Activated naive CD4-positive, alpha-beta T cell treated with anti-CD3 and anti-CD28 coated beads, Interleukin-2, amount 50 U/mL, for 16 hours (primary cell): ENCODE data around the gene SIX3.

Source experiments
- DNase-seq: peaks from one replicate; pipeline ENCODE4 v3.0.0-alpha.2; 2020

Gene SIX3

DNA sequence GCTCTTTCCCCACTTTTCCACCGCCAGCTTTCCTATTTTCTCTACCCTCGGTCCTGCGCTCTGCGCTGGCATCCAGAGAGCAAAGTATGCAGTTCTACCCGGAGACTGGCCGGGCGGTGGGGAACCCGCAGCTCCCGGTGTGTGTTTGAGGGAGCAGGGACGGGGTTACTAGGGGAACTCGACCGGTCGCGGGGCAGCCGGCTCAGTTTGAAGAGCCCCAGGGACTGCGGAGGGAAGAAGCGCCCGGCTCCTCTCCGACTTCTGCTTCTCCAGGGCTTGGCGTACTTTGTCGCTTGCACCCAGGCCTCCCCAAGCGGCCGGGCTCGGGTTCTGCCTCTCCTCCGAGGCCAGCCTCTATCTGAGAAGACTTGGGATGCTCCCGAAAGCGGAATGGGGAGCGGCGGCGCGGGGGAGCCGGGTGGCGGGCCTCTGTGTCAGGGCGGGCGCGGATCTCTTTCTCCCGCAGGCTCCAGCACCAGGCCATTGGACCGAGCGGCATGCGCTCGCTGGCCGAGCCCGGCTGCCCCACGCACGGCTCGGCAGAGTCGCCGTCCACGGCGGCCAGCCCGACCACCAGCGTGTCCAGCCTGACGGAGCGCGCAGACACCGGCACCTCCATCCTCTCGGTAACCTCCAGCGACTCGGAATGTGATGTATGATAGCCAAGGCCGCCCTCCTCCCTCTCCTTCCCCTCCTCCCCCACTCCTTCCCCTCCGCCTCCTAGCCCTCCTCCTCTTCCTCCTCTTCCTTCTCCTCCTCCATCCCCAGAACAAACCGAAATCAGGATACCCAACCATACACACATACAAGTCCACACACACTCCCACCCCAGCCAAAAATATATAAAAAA, 2.8 kb downstream of the SIX3 start:
- DNase-seq: no peak

DNA sequence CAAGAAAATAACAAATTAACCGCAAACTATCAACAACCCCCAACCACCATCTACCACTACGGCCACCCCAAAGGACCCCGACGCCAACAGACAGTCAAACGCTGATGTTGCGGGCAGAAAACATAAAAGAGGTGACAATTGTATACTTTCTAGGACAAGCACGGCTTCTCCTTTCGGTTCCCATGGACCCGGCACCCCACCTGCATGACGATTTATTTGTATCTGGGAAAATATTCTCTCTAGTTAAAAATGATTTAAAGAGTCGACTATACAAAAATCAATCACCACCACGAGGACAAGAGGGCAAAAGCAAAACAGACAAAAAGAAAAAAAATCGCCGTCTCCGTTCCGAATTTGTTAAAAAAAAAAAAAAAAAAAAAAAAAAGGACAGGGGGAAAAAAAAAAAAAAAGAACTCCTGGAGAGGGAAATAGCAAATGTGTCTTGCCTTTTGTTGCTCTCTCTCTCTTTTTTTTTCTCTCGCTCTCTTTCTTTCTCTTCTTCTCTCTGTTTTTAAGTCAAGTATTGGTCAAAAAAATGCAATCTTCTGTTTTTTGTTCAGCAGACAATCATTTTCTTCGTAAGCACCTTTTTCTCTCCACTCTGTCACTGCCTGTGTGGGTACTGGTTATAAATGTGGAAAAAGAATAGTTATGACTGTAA, 3.6 kb downstream of the SIX3 start:
- DNase-seq: no peak

DNA sequence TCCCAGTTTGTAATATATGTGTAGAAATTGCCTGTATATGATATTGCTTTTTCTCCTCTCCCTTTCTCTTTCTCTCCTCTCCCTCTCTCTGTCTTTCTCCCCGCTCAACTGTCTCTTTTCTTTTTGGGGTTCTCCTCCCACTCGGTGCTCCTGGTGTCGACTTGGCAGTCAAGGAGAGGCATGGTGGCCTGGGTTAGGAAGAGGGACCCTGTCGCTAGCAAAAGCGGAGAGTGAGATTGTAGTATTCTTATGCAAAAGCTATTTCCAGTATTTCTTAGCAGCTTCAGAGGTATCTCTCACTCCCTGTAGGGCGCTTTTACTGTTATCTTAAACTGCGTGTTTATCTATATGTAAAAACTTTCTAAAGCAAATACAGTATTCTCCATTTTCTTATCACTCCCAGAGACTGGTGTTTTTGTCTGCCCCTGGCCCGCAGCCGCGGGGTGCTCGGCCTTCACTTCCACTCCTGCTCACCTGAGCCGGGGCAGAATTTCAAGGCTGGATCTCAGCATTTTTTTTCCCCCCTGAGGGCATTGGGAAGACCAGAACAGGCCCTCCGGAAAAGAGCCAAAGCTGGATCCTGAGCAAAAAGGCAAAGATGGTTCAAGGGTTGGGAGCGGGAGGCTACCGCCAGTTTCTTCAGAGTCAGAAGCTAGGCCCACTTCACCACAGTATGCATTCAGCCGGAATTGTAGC, 4.3 kb downstream of the SIX3 start:
- DNase-seq: no peak

DNA sequence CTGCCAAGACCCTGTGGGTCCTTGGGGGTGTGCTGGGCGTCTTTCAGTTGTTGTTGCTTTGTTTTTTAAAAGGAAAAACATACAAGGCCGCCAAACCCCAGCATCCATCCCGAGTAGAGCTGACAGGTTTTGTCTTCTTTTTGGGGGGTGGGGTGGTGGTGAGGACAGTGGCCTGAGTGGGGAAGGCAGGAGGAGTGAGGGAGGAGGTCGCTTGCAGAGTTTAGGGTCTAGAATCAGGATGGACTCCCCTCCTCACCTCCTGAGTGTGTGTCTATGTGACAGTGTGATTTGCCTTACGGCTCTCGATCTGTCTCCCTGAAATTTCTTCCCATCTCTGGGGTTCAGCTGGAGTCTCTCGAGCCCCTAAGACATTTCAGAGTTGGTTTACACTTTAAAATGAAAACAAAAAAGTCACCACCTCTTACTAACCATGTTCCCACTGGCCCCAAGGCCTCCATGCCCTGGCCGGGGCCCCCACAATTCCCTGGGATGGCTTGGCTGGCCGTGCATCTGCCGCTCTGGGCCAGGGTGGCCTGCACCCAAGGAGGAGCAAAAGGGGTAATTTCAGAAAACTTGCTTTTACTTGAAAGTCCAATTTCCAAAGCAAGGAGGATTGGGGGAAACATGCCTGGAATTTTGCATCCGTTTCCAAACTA, 5.0 kb downstream of the SIX3 start:
- no peak for DNase-seq

DNA sequence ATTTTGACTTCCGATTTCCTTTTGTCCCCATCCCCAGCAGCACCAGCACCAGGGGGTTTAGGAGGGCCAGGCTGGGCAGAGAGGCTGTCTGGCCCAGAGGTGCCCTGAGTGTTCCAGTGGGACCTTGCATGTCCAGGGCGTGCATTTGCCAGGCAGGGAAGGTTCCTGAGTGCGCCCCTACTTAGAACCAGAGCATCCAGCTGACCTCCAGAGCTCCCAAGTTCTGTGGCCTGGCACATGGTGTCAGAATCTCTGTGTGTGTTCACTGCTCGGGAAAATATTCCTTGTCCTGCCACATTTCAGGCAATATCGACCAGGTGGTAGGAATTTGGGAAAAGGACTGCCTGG, 5.5 kb downstream of the SIX3 start:
- no peak for DNase-seq

DNA sequence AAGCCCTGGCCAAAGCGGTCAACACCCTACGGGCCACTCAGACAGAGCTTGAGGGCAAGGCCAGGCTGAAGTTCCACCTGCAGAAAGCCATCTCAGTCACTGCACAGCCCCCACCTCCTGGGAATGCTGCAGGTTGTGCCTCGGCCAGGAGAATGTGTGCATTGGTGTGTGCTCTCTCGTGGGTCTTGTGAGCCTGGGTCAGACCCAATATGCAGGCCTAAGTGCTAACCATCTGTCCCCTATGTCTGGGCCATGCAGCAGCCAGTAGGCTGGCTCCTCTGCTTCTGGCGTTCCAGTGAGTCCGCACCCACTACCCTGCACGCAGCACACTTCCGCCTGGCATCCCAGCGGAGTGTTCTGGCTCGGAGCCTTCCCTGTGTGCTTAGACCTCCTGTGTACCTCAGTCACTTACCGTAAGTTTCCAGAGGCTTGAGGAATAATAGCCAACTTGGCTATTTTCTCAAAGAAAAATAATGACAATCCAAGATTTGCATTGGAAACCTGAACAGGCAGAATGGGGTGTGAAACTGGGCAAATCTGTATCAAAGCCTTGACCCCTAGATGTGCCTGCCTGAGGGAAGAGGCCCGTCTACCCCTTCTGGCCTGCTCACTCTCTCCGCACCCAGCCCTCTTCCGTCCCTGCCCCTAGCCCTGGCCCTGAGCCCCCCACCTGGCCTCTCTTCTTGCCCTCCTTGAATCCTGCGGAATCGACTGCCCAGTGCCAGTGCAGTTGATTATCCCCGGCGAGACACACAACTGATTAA, 7.2 kb downstream of the SIX3 start:
- DNase-seq: no peak

DNA sequence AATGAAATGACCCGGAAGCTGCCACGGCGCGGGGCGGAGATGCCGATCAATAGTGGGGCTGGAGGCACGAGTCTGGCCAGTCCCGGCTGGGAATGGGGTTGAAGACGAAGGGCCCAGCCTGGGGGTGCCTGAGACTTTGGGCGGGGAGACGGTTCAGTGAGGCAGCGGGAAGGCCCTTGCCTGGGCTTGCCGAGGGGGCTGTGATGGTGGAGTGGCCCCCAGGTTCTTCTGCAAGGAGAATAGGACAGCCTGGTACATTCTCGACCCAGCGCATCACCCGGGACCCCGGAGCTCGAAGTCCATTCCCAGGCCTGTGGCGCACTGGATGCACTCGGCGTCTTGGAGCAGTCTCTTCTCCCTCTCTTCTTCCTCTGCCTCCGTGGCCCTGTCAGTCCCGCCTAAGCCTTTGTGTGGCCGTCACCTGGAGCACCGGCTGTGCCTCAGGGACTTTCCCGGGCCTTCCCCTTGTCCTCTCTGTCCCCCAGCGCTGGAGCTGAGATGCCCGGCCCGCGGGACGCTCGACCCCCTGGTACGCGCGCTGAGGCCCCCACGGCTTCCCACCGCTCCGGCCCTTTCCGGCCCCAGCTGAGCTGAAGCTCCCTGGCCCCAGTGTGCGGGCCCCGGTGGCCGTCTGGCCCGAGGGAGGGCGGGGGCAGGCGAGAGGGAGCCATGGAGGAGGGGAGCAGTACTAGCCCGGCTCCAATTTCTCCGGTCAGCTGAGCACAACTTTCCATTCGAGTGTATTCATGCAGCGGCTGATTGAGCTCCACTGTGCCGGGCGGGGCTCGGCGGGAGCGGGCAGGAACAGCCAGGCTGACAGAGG, 8.0 kb downstream of the SIX3 start:
- DNase-seq: no peak

DNA sequence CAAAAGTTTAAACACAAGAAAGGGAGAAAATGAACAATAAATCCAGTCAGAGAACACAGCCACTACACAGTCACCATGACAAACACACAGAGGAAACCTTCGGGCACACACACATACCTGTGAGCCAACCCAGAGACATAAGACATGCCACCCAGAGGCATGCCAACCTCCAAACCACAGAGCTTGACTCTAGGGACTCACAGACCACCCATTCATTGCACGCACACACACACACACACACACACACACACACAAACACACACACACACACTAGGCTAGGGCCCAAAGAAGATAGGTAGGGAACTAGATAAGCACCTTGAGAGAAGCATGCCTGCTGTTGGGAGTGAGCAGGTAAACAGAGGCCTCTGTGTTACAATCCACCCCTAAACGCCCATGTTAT, 9.1 kb downstream of the SIX3 start:
- no peak for DNase-seq

DNA sequence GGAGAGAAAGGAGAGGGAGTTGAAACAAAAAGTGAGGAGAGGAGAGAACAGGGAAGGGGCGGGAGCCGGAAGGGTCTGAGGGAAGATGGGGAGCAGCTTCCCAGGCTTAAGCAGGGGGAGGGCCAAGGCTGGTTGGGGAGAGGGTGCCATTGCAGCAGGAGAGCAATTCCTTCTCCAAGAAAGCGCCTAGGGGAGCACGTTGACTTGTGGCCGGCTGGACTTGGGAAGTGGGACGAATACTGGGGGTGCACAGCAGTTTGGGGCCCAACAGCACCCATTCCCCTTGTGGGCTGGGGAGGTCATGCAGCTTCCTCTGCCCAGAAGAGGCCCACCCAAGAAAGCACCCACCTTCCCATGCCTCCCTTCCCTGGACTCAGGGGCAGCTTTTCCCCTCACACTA, 9.6 kb downstream of the SIX3 start:
- no peak for DNase-seq

DNA sequence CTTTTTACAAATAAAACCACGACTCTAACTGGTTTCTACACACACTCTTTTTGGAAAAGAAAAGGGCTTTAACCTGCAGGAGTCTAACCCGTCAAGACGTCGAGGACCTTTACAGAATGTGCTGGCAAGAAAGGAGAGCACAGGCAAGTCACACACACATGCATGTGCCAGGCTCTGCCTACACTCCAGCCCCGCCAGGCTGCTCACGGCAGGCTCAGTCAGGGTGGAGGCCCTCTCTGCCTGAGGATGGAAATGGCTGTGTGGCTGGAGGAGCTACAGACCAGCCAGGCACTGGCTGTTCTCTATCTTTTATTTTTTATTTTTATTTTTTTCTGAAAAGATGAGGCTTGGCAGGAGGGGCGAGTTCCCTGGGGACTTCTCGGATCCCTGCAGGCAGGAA, 10.2 kb downstream of the SIX3 start:
- DNase-seq: no peak

DNA sequence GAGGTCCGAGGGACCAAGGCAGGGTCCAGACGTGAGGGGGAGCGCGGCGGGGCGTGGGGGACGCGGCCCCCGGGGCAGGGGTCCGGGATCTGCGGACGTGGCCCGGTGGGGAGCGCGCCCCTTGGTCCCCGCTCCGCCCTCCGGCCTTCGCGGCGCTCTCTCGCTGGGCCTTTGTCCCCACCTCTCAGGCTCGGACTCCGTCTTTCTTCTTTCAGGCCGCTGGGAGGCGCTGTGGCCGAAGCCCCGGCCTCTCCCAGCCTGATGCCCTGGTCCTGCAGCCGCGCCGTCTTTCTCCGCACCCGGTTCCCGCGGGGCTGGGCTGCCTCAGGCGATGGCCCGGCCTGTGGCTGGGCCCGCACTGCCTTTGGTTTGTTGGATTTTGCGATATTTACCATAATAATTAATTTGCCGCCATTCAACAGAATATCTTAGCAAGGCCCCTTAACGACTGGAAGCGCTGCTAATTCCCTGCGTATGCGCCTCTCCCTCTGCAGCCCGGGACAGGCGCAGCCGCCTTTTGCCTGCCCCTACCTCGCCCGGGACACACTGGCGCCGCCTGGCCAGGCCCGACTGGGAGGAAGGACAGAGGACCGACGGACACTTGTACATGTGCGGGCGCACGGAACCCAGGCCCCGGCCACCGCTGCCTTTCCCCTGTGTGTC, 10.8 kb downstream of the SIX3 start:
- DNase-seq: no peak

DNA sequence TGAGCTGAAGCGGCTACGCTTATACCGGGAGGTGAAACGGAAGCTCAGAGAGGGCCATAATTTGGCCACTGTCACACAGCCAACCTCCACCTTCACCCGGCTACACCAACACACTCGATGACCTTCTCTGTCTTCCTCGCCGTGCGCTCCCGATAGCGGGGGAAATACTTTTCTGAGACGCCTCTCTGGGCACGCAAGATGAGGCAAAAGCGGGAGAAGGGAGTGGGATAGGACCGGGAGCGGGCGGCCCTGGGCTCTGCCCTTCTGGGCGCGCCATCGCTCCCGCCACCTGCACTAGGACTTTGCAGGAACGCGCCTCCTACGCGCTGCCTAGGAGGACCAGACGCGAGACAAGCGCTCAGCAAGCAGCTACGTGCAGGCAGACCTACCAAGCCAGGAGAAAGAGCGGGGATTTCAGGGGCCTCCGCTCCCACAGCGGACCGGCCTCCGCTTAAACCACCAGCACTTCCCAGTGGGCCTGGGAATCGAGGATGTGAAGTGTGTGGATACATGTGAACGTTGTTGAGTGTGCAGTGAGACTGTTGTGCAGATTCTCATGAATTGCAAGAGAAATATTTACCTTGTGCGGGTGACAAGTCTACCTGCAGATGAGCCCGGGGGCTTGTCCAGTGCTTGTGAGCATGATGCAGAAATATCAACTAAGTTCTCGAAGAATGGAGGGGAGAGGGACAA, 11.4 kb downstream of the SIX3 start:
- DNase-seq: no peak

DNA sequence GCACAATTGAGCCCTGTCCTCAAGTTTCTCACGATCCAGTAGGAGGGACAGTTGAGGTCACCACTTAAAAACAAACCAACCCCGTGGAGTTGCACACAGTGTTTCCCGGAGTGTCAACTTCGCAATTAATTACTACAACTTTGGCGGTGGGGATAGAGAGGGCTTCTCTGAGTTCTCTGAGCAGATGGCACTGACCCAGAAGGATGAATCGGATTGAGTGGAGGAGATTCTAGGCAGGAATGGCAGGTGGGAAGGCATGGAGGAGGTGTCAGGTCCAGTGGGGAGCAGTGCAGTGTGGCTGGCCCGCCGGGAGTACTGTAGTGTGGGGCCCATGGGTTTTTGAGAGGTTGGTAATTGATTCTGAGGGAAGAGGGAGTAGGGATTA, 12.0 kb downstream of the SIX3 start:
- DNase-seq: no peak

DNA sequence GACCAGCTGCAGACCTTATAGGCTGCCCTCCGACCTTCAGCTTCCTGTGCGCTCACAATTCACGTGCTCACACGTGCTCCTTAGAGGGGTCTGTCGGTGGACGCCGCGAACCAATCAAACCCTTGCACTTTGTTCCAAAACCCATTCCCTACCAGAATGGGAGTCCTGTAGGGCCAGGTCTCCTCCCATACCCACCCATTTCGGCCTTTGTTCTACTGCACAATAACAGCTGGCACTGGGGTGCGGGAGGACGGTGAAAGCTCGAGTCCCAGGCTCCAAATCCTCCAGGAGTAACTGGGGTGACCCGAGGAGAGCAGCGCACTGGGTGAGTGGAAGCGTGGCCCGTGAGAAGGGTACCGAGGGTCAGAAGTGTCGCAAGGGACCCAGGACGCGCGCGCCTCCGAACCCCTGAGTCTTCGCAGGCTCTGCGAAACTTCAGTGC, 13.0 kb downstream of the SIX3 start:
- DNase-seq: no peak

DNA sequence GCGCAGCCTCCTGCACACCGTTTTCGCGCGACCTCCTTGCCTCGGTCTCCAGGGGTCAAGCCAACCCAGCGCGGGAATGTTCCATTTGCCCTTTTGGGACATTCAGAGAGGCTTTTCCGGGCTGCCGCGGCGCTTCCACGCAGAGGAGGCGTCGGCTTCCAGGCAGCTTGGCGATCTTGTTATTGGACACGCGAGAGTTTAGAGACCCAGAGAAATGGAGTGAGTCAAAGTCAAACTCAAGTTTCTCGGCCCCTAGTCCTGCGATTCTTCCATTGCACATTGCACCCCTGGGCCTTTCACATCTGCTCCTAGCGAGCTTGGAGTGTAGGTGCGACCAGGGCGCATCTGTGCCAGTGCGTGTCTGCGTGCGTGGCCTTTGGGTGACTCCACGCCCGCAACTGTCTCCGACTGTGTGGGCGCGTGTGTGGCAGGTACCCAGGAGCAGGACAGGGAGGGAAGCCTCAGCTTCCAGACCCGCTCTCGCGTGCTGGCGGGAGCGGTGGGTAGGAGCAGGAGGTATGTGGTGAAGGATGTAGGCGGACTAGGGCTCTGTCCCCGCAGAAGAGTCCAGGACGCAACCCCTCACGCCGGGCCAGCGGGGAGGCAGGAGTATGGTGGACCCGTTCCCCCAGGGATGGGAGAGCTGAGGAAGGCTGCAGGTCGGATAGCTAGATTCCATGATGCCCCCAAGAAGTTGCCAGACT, 13.5 kb downstream of the SIX3 start:
- DNase-seq: no peak

DNA sequence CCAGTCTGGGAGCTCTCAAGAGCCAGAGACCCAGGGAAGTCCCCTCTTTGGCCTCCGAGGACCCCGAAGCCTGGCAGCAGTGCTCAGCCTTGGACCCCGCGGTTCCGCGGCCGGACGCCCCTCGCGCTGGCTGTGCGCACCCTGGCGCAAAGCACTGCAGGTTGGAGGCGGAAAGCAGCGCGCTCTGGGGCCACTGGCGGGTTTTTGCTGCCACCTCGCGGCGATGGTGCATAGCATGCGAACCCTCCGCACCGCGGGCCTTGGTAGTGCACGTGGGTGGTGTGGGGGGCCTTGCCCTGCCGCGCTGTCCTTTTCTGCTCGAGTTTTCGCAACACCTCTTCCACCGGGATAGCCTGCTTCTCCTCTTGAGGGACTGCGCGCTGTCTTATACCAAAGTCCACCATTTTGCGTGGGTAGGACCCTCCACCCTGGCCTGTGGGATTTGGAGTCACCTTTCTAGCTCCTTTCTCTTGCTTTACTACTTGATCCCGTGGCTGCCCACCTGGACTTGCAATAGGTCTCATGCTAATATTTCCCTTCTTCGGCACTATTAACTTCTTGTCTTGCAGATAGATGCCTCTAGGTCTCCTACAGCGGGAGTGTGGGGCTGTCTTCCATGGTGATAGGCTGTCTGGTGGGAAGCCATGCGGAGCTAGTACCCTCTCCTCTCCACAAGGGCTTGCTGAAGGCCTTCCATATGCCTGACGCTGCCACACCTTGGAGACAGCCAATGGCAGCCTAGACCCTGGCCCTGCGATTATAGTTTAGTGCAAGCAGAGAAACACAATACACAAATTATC, 14.3 kb downstream of the SIX3 start:
- peak; percentile 83 for DNase-seq

DNA sequence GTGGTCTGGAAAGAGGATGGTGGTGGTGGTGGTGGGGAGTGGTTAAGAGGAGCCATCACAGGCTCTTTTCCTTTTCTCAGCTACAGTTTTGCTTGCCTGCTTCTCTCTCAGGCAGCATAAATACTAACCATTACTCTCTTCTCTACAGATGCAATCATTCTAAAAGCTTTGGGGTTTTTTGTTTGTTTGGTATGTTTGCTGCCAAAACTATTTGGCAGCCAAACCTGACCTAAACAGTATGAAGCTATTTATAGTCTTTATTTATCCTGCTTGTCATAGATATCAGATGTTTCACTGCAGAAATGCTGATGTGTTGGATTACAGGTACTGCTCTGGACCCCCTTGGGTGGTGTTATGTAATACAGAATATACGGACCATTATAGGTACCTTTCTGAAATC, 15.3 kb downstream of the SIX3 start:
- DNase-seq: no peak

DNA sequence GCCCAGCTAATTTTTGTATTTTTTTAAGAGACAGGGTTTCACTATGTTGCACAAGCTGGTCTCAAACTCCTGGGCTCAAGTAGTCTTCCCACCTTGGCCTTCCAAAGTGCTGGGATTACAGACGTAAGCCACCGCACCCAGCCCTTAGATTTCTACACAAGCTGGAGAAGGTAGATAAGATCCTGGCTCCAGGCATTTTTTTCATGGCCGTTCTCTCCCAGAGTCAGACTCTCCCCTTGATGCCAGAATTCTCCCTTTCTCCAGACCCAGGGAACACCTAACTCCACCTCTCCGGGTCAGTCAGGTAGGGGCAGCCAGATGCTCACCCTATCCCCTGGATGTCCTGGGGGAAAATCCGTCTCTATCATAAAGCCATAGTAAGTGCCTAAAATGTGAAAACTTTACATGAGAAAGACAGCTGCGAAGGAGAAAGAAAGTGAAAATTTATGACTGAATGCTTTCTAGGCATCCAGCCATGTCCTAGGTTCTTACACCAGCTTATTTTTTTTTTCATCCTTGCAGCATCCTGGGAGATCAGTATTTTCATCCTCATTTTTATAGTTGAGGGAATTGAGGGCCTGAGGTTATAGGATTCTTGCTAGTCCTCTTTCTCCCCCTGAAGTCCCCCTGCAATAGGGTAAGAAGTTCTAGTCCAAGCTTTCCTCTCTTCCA, 16.3 kb downstream of the SIX3 start:
- no peak for DNase-seq

DNA sequence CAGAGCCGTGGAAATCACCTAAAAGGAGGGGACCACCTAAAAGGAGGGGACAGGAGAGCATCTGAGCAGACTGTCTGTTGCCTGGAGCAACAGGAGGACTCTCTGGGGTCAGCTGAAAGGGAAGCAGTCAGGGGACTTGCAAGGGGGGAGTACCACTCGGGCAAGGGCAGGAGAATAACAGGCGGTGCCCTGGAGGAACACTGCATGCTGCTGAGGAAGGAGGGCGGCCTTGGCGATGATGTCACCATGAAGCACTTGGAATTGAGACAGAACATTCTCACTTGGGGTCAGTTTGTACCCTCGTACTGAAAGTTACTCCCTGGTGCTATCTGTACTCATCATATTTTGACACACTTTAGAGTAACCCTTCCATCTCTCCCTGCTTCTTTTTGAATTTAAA, 18.4 kb downstream of the SIX3 start:
- DNase-seq: no peak
